ENCODE results near the gene GCA.

The GCA gene

GRCh38 chr2:162312853-162313252, 31.1 kb upstream of the GCA start:
- TF ChIP-seq FOXP2 (optimal IDR thresholded peaks at IDR 0.05; ENCODE audit: borderline replicate concordance, extremely low read depth, extremely low read length, insufficient read depth) = no peak
- no peak for TF ChIP-seq REST (IDR thresholded peaks at IDR 0.05; ENCODE audit: insufficient read depth in 1 of 2, low read depth in 2 of 2, low read length in 2 of 2)
- TF ChIP-seq SIN3A (IDR thresholded peaks at IDR 0.05; ENCODE audit: borderline replicate concordance, insufficient read depth, low read length) = no peak
- TF ChIP-seq POLR2AphosphoS5 (IDR thresholded peaks at IDR 0.05; ENCODE audit: low read depth, low read length) = no peak
- TF ChIP-seq TAF1 (IDR thresholded peaks at IDR 0.05; ENCODE audit: borderline replicate concordance, insufficient read depth, low read length) = no peak

GRCh38 chr2:162315938-162316337, 28.0 kb upstream of the GCA start:
- no peak for TF ChIP-seq FOXP2 (optimal IDR thresholded peaks at IDR 0.05; ENCODE audit: borderline replicate concordance, extremely low read depth, extremely low read length, insufficient read depth)
- TF ChIP-seq POLR2AphosphoS5 (IDR thresholded peaks at IDR 0.05; ENCODE audit: low read depth, low read length) = no peak
- TF ChIP-seq TAF1 (IDR thresholded peaks at IDR 0.05; ENCODE audit: borderline replicate concordance, insufficient read depth, low read length) = no peak
- no peak for TF ChIP-seq SIN3A (IDR thresholded peaks at IDR 0.05; ENCODE audit: borderline replicate concordance, insufficient read depth, low read length)
- no peak for TF ChIP-seq REST (IDR thresholded peaks at IDR 0.05; ENCODE audit: insufficient read depth in 1 of 2, low read depth in 2 of 2, low read length in 2 of 2)

GRCh38 chr2:162316590-162316989, 27.3 kb upstream of the GCA start:
- no peak for TF ChIP-seq SIN3A (IDR thresholded peaks at IDR 0.05; ENCODE audit: borderline replicate concordance, insufficient read depth, low read length)
- no peak for TF ChIP-seq TAF1 (IDR thresholded peaks at IDR 0.05; ENCODE audit: borderline replicate concordance, insufficient read depth, low read length)
- no peak for TF ChIP-seq POLR2AphosphoS5 (IDR thresholded peaks at IDR 0.05; ENCODE audit: low read depth, low read length)
- TF ChIP-seq REST (IDR thresholded peaks at IDR 0.05; ENCODE audit: insufficient read depth in 1 of 2, low read depth in 2 of 2, low read length in 2 of 2) = no peak
- TF ChIP-seq FOXP2 (optimal IDR thresholded peaks at IDR 0.05; ENCODE audit: borderline replicate concordance, extremely low read depth, extremely low read length, insufficient read depth) = no peak

GRCh38 chr2:162317058-162317742, 26.7 kb upstream of the GCA start:
- TF ChIP-seq TAF1 (IDR thresholded peaks at IDR 0.05; ENCODE audit: borderline replicate concordance, insufficient read depth, low read length) (no peak), SIN3A (IDR thresholded peaks at IDR 0.05; ENCODE audit: borderline replicate concordance, insufficient read depth, low read length) (no peak), REST (IDR thresholded peaks at IDR 0.05; ENCODE audit: insufficient read depth in 1 of 2, low read depth in 2 of 2, low read length in 2 of 2) (no peak), POLR2AphosphoS5 (IDR thresholded peaks at IDR 0.05; ENCODE audit: low read depth, low read length) (no peak), FOXP2 (optimal IDR thresholded peaks at IDR 0.05; ENCODE audit: borderline replicate concordance, extremely low read depth, extremely low read length, insufficient read depth) (no peak)
